ENCODE results near the gene FLNB. TPM values are rescaled to one million over a fixed set of nuclear protein-coding genes. Genes with fewer than 3 reads are reported as not detected.
A peak's percentile ranks its signal among the peaks of the same experiment; 100 is the strongest.

FLNB gene
- total and polyA plus RNA-seq, 2 of the 13 experiments (the other 11 are each of a cell fraction or from before 2014, with no cell fraction given): 106 to 130 TPM

DNA sequence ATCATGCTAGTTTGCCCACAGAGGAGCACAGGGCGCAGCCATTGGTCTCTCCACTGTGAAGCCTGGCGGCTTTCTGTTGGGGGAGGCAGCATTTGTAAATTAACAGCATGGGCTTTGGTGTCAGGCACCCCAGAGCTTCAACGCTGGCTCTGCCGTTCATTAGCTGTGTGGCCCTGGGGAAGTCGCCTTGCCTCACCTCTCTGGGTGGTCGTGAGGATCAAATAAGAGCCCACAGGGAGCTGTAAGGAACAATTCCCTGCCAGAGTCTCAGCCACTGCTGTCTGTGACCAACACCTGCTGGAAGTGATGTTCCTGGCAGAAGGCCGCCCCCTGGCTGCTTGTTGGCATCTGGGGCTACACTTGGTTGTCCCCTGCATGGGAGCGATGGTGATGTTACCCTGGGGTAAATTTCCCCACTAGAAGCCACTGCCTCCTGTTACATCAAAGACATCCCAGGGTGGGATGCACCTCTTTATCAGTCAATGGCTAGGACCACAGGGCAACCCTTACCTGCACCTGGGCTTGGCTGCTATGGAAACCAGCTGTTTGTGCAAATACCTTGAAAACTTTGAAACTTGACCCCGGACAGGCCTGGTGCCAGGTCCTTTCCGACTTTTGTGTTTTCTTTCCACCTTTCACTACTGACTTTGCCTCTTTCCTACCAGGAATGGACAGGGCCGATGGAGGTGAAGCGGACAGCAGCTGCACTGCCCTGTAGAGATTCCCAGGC is 165.6 kb downstream of the FLNB start (continued):
- TF ChIP-seq, protein P1, sequence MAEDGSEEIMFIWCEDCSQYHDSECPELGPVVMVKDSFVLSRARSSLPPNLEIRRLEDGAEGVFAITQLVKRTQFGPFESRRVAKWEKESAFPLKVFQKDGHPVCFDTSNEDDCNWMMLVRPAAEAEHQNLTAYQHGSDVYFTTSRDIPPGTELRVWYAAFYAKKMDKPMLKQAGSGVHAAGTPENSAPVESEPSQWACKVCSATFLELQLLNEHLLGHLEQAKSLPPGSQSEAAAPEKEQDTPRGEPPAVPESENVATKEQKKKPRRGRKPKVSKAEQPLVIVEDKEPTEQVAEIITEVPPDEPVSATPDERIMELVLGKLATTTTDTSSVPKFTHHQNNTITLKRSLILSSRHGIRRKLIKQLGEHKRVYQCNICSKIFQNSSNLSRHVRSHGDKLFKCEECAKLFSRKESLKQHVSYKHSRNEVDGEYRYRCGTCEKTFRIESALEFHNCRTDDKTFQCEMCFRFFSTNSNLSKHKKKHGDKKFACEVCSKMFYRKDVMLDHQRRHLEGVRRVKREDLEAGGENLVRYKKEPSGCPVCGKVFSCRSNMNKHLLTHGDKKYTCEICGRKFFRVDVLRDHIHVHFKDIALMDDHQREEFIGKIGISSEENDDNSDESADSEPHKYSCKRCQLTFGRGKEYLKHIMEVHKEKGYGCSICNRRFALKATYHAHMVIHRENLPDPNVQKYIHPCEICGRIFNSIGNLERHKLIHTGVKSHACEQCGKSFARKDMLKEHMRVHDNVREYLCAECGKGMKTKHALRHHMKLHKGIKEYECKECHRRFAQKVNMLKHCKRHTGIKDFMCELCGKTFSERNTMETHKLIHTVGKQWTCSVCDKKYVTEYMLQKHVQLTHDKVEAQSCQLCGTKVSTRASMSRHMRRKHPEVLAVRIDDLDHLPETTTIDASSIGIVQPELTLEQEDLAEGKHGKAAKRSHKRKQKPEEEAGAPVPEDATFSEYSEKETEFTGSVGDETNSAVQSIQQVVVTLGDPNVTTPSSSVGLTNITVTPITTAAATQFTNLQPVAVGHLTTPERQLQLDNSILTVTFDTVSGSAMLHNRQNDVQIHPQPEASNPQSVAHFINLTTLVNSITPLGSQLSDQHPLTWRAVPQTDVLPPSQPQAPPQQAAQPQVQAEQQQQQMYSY (CRISPR knock-in tag; IDR thresholded peaks at IDR 0.05): 0 out of 2 replicates have a peak, but pooled peaks have one; percentile 61
- TF ChIP-seq, protein P2, sequence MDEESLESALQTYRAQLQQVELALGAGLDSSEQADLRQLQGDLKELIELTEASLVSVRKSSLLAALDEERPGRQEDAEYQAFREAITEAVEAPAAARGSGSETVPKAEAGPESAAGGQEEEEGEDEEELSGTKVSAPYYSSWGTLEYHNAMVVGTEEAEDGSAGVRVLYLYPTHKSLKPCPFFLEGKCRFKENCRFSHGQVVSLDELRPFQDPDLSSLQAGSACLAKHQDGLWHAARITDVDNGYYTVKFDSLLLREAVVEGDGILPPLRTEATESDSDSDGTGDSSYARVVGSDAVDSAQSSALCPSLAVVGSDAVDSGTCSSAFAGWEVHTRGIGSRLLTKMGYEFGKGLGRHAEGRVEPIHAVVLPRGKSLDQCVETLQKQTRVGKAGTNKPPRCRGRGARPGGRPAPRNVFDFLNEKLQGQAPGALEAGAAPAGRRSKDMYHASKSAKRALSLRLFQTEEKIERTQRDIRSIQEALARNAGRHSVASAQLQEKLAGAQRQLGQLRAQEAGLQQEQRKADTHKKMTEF (CRISPR knock-in tag; IDR thresholded peaks at IDR 0.05): 0 out of 2 replicates have a peak, but pooled peaks have one; percentile 53
- 0 out of 2 replicates have a peak, but pooled peaks have one; percentile 48 for TF ChIP-seq MYC (CRISPR knock-in tag; IDR thresholded peaks at IDR 0.05; ENCODE audit: borderline replicate concordance)
- TF ChIP-seq, protein P3, sequence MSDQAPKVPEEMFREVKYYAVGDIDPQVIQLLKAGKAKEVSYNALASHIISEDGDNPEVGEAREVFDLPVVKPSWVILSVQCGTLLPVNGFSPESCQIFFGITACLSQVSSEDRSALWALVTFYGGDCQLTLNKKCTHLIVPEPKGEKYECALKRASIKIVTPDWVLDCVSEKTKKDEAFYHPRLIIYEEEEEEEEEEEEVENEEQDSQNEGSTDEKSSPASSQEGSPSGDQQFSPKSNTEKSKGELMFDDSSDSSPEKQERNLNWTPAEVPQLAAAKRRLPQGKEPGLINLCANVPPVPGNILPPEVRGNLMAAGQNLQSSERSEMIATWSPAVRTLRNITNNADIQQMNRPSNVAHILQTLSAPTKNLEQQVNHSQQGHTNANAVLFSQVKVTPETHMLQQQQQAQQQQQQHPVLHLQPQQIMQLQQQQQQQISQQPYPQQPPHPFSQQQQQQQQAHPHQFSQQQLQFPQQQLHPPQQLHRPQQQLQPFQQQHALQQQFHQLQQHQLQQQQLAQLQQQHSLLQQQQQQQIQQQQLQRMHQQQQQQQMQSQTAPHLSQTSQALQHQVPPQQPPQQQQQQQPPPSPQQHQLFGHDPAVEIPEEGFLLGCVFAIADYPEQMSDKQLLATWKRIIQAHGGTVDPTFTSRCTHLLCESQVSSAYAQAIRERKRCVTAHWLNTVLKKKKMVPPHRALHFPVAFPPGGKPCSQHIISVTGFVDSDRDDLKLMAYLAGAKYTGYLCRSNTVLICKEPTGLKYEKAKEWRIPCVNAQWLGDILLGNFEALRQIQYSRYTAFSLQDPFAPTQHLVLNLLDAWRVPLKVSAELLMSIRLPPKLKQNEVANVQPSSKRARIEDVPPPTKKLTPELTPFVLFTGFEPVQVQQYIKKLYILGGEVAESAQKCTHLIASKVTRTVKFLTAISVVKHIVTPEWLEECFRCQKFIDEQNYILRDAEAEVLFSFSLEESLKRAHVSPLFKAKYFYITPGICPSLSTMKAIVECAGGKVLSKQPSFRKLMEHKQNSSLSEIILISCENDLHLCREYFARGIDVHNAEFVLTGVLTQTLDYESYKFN (CRISPR knock-in tag; conservative IDR thresholded peaks at IDR 0.05): peak; percentile 89
- TF ChIP-seq SMARCC2 (IDR thresholded peaks at IDR 0.05): no peak
- TF ChIP-seq PCBP2 (optimal IDR thresholded peaks at IDR 0.05; ENCODE audit: low read depth, low read length, poor library complexity, severe bottlenecking): no peak
- TF ChIP-seq ZFP36 (IDR thresholded peaks at IDR 0.05; ENCODE audit: borderline replicate concordance, low read depth, low read length, partially characterized antibody): no peak
- no peak for TF ChIP-seq SOX6 (IDR thresholded peaks at IDR 0.05)
- TF ChIP-seq SOX6 (CRISPR knock-in tag; IDR thresholded peaks at IDR 0.05): peak; percentile 80
- TF ChIP-seq SP4 (CRISPR knock-in tag; IDR thresholded peaks at IDR 0.05): no peak; the same call in 1 of the 2 replicates
- no peak for TF ChIP-seq TOPORS (CRISPR knock-in tag; IDR thresholded peaks at IDR 0.05)
- peak; percentile 70 for TF ChIP-seq RXRA (CRISPR knock-in tag; IDR thresholded peaks at IDR 0.05)
- TF ChIP-seq MED13 (CRISPR knock-in tag; IDR thresholded peaks at IDR 0.05): peak; percentile 41; the same call in 1 of the 2 replicates
- TF ChIP-seq, protein P4, sequence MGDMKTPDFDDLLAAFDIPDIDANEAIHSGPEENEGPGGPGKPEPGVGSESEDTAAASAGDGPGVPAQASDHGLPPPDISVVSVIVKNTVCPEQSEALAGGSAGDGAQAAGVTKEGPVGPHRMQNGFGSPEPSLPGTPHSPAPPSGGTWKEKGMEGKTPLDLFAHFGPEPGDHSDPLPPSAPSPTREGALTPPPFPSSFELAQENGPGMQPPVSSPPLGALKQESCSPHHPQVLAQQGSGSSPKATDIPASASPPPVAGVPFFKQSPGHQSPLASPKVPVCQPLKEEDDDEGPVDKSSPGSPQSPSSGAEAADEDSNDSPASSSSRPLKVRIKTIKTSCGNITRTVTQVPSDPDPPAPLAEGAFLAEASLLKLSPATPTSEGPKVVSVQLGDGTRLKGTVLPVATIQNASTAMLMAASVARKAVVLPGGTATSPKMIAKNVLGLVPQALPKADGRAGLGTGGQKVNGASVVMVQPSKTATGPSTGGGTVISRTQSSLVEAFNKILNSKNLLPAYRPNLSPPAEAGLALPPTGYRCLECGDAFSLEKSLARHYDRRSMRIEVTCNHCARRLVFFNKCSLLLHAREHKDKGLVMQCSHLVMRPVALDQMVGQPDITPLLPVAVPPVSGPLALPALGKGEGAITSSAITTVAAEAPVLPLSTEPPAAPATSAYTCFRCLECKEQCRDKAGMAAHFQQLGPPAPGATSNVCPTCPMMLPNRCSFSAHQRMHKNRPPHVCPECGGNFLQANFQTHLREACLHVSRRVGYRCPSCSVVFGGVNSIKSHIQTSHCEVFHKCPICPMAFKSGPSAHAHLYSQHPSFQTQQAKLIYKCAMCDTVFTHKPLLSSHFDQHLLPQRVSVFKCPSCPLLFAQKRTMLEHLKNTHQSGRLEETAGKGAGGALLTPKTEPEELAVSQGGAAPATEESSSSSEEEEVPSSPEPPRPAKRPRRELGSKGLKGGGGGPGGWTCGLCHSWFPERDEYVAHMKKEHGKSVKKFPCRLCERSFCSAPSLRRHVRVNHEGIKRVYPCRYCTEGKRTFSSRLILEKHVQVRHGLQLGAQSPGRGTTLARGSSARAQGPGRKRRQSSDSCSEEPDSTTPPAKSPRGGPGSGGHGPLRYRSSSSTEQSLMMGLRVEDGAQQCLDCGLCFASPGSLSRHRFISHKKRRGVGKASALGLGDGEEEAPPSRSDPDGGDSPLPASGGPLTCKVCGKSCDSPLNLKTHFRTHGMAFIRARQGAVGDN (CRISPR knock-in tag; IDR thresholded peaks at IDR 0.05): peak; percentile 77
- no peak for TF ChIP-seq ZNF83 (CRISPR knock-in tag; IDR thresholded peaks at IDR 0.05; ENCODE audit: borderline replicate concordance)
- peak; percentile 96 for TF ChIP-seq ZEB1 (IDR thresholded peaks at IDR 0.05; ENCODE audit: insufficient replicate concordance, low read depth)
